Measurements from ENCODE around the gene PCBD1. TPM values are rescaled to one million over a fixed set of nuclear protein-coding genes. Genes with fewer than 3 reads are reported as not detected.

The PCBD1 gene
- total RNA-seq, 2 donors from 2014 or later = 67.6 to 78.2 TPM

DNA sequence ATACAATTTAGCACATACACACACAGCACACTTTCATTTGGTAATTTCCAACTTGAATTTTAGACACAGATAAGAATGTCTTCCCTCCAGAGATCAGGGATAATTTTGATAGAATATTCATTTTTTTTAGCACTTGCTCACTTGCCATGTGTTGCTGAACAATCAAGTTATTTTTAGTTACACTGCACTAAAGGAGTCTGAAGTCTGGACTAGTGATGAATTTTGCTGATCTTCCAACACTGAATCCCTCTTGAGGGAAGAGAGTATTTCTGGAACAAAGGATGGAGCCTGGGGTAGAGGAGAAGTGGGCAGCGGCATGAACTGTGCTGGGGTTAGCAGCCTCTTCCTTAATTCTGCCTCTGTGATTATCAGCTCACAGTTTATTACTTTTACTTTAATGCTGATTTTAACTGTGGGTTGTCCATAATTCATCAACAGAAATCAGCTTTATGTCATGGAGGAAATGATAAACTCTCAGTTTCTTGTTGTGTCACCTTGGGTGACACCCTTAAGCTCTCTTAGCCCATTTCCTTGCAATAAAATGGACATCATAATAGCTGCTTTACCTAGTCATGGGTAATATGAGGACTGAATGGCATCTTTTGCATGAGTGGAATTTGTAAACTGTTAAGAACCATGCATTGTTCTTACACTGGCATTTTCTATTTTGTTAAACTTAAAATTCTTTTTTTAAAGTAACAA is 40.6 kb downstream of the PCBD1 start:
- intact Hi-C loops (cut with DNase I, micrococcal nuclease) = no loop called here
- DNase-seq (no peak), ATAC-seq (peak; percentile 31)

DNA sequence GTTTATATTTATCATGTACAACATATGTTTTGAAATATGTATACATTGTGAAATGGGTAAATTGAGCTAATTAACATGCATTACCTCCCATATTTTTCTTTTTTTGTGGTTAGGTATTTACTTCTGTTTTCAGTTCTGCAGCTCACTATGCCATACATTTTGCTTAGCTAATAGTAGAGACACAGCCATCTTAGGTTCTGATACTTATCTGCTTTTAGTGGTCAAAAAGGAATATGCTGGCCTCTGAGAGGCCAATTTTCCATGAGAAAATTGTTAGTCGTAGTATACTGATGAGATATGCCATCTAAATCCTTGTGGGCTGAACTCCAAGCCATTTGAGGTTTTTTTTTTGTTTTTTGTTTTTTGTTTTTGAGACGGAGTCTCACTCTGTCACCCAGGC is 41.6 kb downstream of the PCBD1 start:
- DNase-seq = no peak
- ATAC-seq = no peak
- intact Hi-C loops (cut with DNase I, micrococcal nuclease) = no loop called here

DNA sequence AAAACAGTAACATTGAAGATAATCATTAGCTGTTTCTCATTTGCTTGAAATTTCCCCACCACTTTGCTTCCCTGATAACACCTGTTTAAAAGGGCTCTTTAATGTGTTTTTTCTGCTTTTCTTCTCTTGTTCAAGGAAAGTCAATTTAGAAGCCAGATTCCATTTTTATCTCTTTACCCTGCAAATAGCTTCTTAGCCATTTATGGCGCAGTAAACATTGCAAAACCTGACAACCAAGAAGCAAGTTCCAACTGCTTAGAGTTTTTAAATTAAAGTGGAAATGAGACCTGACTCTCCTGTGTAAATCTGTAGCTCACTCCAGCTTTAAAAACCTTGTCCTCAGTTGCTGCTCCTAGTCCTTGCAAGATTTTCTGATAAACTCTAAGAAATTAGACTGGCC is 42.5 kb downstream of the PCBD1 start:
- intact Hi-C loops (cut with DNase I, micrococcal nuclease) = no loop called here
- no peak for DNase-seq

DNA sequence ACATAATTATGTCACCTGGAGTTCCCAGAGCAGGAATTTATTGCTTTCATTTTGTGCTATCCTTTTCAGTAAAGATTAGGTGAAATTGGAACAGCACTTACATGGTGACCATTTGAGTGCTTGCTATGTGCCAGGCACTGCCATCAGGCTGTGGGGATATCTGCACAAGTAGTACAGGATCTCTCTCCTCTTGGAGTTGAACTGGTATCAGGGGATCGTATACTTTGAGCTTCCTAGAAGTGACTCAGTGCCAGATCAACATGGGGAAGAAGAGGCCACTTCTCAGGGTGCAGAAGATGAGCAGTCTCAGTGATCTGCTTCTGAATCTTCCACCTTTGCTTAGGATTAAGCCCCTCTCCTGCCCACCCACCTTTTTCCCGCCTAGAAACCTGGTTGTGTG is 43.1 kb downstream of the PCBD1 start:
- intact Hi-C loops (cut with DNase I, micrococcal nuclease) = no loop called here
- no peak for DNase-seq
- ATAC-seq = peak; percentile 44

More for the DNA sequence above, 42.5 kb downstream of the PCBD1 start:
- no peak for ATAC-seq

DNA sequence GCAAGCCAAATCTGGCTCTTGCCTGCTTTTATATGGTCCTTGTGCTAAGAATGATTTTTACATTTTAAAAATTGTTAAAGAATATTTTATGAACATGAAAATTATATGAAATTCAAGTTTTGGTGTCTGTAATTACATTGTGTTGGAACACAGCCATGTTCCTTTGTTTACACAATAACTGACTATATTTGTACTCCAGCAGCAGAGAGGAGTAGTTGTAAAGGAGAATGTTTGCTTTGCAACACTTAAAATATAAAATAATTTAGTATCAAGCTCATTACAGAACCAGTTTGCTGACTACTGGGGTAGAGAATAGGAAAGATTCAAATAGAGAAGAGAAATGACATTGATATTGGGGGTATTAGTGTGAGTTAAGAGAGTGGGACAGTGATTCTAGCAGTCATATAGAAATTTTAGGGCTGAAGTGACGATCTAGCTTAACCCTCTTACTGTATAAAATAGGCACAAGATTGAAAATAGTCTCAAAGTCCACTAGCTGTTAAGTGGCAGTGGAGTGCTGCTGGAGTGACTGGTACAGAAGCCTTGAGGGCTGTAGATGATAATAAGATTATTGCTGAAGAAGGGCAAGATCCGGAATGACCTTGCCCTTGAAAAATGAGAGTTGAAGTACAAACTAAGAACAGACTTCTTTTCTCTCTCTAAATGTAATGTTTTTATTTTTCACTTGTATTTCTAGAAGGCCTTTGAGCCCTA is 44.4 kb downstream of the PCBD1 start:
- ATAC-seq (peak; percentile 80), DNase-seq (no peak)
- intact Hi-C loops (cut with DNase I, micrococcal nuclease) = no loop called here

DNA sequence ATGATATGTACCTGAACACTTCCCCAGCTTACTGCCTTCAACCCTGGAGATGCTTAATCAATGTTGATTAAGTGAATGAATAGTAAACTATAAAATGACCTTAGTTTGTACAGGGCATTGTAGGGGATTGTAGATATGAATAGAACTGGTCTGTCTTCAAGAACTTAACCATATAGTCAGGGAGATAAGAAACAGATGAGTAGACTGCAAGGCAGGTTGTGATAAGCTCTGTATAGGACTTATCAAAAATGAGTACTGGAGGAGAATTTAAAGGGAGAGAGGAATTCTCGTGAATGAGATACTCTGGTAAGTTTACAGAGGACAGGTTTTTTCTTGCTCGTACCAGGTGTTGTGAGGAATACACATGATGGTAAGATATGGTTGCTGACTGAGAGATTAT is 45.0 kb downstream of the PCBD1 start:
- DNase-seq (no peak), ATAC-seq (peak; percentile 40)
- intact Hi-C loops (cut with DNase I, micrococcal nuclease) = no loop called here

DNA sequence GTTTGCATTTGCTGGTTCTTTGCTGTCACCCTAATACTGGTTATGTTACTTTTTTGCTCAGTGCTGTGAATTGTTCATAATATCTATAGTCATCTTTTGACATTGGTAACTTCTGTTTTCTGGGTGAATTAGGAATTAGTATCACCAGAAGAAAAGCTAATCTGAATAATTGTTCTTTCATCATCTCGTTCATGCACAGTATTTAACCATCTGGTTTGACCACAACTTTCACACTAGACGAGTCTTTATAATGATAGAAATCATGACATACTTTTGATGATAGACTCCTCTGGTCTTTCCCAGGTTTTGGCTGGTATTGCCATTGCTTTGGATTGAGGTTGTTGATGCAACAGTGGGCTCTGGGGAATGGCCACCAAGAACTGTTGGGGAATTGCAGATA is 47.5 kb downstream of the PCBD1 start:
- no peak for ATAC-seq
- intact Hi-C loops (cut with DNase I, micrococcal nuclease) = no loop called here

DNA sequence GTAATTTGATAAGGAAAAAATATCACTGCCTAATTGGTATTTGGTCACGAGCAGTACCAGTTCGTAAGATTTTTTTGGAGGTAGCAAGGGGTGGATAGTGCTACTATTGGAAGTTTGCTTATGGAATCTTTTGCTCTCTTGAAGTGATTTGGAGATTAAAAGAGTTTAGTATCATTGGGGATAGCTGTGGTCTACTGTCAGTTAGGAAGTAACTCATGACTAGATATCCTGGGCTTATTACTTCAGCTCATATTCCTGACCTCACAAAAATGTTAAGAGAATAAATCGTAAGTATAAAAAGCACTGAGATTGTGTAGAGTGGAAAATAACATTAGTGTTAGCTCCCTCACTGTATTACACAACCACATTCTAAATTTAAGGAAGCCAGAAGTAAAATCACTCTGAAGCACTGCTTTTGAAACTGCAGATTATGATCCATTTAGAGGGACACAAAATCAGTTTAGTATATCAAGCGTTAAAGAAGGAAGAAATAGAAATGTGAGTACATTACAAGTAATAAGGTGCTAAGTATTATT is 50.0 kb downstream of the PCBD1 start:
- DNase-seq (no peak), ATAC-seq (no peak)
- intact Hi-C loops (cut with DNase I, micrococcal nuclease) = no loop called here

More for the DNA sequence above, 47.5 kb downstream of the PCBD1 start:
- no peak for DNase-seq

DNA sequence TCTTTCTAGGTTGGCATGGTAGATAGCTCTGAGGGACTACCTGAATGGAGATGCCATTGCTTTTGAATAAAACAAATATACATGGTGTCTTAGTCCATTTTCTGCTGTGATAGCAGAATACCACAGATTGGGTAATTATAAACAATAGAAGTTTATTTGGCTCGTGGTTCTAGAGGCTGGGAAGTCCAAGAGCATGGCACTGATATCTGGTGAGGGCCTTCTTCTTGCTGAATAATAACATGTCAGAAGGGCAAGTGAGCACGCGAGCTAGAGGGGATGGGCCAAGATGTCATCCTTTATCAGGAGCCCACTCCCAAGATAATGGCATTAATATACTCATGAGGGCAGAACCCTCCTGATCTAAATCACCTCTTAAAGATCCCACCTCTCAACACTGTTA is 50.7 kb downstream of the PCBD1 start:
- DNase-seq = no peak
- intact Hi-C loops (cut with DNase I, micrococcal nuclease) = no loop called here
- no peak for ATAC-seq

DNA sequence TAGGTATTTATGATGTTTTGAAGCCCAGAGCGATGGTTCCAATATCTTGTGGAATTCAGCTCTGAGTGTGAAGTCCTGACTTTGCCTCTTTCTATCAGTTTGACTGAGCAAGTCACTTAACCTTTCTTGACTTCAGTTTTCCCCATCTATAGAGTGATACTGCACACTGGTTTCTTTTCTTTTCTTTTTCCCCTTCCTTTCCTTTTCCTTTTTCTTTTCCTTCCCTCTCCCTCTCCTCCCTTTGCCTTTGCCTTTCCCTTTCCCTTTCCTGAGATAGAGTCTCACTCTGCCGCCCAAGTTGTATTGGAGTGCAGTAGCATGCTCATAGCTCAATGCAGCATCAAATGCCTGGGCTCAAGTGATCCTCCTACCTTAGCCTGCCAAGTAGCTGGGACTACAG is 52.0 kb downstream of the PCBD1 start:
- DNase-seq (no peak), ATAC-seq (no peak)
- intact Hi-C loops (cut with DNase I, micrococcal nuclease) = no loop called here

DNA sequence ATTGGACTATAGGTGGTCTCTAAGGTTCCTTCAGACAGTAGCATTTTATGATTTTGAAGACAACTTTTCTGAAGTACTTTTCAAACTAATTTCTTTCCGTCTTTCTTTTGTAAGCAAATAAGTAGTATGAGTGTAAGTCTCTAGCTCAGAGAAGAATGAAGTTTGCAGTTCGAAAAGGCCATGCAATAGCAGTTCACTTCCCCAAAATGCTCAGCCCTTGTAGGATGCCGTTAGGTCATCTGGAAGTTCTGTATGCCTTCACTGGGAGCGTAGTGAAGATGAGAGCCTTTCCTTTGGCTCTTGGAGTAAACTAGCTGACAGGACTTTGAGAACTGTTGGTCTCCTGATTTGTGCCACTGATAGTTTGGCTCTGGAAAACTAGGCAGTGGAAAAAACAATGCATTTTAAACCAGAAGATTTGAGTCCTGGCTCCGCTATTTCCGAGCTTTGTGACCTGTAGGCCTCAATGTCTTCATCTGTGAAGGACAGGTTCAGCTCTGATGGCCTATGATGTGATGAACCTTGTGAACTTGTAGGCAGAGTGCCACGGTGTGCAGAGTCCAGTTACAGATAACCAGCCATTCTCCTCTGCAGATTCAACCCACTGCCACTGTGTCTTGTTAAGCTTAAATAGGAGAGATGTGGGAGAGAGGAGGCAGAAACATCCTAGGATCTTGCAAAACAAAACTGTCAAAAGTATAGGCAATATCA is 53.8 kb downstream of the PCBD1 start:
- intact Hi-C loops (cut with DNase I, micrococcal nuclease) = no loop called here
- peak; percentile 35 for ATAC-seq
- DNase-seq = no peak

DNA sequence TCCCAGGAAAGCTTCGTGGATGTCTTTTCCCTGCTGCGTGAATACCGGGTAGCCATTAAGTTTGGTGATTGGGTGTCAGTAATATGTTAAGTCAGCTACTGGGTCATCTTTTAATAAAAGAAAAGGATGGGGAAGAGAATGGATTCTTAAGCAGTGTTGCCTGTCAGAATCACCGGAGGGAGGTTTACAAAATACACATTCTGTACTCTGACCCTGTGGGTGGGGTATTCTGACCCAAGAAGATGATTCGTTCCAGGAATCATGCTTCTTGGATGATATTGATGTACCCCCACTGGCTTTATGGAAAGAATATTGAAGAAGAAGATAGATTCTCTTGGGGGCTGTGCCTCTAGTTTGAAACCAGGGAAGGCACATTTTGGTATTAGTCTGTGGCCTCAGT is 54.3 kb downstream of the PCBD1 start:
- ATAC-seq = no peak
- no peak for DNase-seq
- intact Hi-C loops (cut with DNase I, micrococcal nuclease) = no loop called here

DNA sequence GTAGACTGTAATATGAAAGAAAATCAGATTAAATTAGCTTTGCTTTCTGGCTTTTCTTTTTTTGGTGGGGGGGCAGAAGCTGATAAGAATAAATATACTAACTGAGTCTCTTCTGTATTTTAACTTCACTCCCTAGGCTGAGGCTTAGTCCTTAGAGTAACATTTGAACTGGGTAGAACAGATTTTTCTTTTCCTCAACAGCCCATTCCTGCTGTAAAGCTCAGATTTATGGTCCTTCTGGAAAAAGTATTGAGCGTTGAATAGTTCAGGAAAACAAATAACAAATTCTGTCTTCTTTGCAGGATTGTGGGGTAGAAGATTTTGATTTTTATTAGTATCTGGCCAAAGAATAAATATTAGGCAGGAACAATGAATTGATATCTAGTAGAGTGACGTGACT is 54.8 kb downstream of the PCBD1 start:
- no peak for ATAC-seq
- no peak for DNase-seq
- intact Hi-C loops (cut with DNase I, micrococcal nuclease) = no loop called here

Other genes starting within 250 kb of the PCBD1 start
- gene ADAMTS14, start 216.1 kb downstream of the PCBD1 start, total RNA-seq = 1 to 10 TPM in 1 of 2 donors, under 1 TPM in 1; 0.95 to 2.1 TPM
- gene TBATA, start 103.2 kb downstream of the PCBD1 start, total RNA-seq = not detected
- gene SGPL1, start 72.6 kb downstream of the PCBD1 start, total RNA-seq = 10 to 100 TPM; 68.8 to 82.2 TPM

Measured in left colon (tissue), 2 donors.